PC-9 (cell line): ENCODE data around the gene HEPACAM. TPM values are rescaled to one million over a fixed set of nuclear protein-coding genes. Genes with fewer than 3 reads are reported as not detected.
A peak's percentile ranks its signal among the peaks of the same experiment; 100 is the strongest.

Experiments
- Bru-seq: library from RNA; stranded (reverse); fragments of 400-500 nt; gene quantifications from one replicate; lab custom pipeline; 2021; lab: Mats Ljungman, UMichigan
- BruChase-seq, 2 experiments: library from RNA; stranded (reverse); fragments of 400-500 nt; gene quantifications; one replicate each; lab custom pipeline; 2021; lab: Mats Ljungman, UMichigan
- BruUV-seq: library from RNA; stranded (reverse); fragments of 400-500 nt; replicated peaks from 2 replicates; lab custom pipeline; 2021; lab: Mats Ljungman, UMichigan
- CTCF ChIA-PET: fragments of 300-600 bp; sonication (Branson Sonifier 250); formaldehyde crosslinking; loops from one replicate; lab custom pipeline; 2022; ENCODE audit warnings: antibody characterized with exemption; lab: Charles Lee
- POLR2A ChIA-PET: fragments of 300-600 bp; sonication (Branson Sonifier 250); formaldehyde crosslinking; loops from one replicate; lab custom pipeline; 2022; ENCODE audit warnings: antibody characterized with exemption; ENCODE audit not compliant: unreplicated experiment; lab: Charles Lee
- DNase-seq, 2 experiments: peaks; one replicate each; pipeline versions ENCODE4 v3.0.0 to v3.0.0-alpha.2; 2015 to 2022; ENCODE audit warnings: mixed read lengths in 1 of 2
- H2AFZ ChIP-seq: fragments of 200-600 bp; sonication (generic); 2 replicates; pipeline ENCODE4 v1.8.1; 2017; ENCODE audit warnings: antibody characterized with exemption
- H3F3A ChIP-seq: fragments of 200-600 bp; sonication (generic); 2 replicates; pipeline ENCODE4 v1.8.1; 2017; ENCODE audit warnings: antibody characterized with exemption, mild to moderate bottlenecking, low read depth; ENCODE audit not compliant: insufficient read depth
- H3K27ac ChIP-seq: fragments of 200-600 bp; sonication (generic); 2 replicates; pipeline ENCODE4 v1.6.1; 2016; ENCODE audit warnings: mixed run types
- H3K27me3 ChIP-seq: fragments of 200-600 bp; sonication (generic); 2 replicates; pipeline ENCODE4 v1.6.1; 2016; ENCODE audit warnings: low read depth, mixed run types; ENCODE audit not compliant: insufficient read depth
- H3K36me3 ChIP-seq: fragments of 200-600 bp; sonication (generic); 2 replicates; pipeline ENCODE4 v1.6.1; 2016; ENCODE audit warnings: low read depth, mixed run types
- H3K4me1 ChIP-seq: fragments of 200-600 bp; sonication (generic); replicated peaks from 2 replicates; pipeline ENCODE4 v1.6.1; 2016; ENCODE audit warnings: mixed run types; ENCODE audit not compliant: insufficient read depth
- H3K4me2 ChIP-seq: fragments of 200-600 bp; sonication (generic); 2 replicates; pipeline ENCODE4 v1.6.1; 2017; ENCODE audit warnings: mixed run types
- H3K4me3 ChIP-seq: fragments of 200-600 bp; sonication (generic); 2 replicates; pipeline ENCODE4 v1.6.1; 2016; ENCODE audit warnings: mixed run types
- H3K79me2 ChIP-seq: fragments of 200-600 bp; sonication (generic); 2 replicates; pipeline ENCODE4 v1.6.1; 2017; ENCODE audit warnings: low read depth, mixed run types
- H3K9me2 ChIP-seq: fragments of 200-600 bp; sonication (generic); 2 replicates; pipeline ENCODE4 v1.8.1; 2017; ENCODE audit warnings: mild to moderate bottlenecking; ENCODE audit not compliant: insufficient read depth
- H3K9me3 ChIP-seq: fragments of 200-600 bp; sonication (generic); 2 replicates; pipeline ENCODE4 v1.8.1; 2016; ENCODE audit warnings: low read depth; ENCODE audit not compliant: insufficient read depth
- H4K20me1 ChIP-seq: fragments of 200-600 bp; sonication (generic); 2 replicates; pipeline ENCODE4 v1.8.1; 2017; ENCODE audit not compliant: insufficient read depth
- EZH2 ChIP-seq: fragments of 200-600 bp; sonication (generic); IDR thresholded peaks from 2 replicates; pipeline ENCODE4 v1.8.0; 2017; ENCODE audit warnings: antibody characterized with exemption, low read depth
- intact Hi-C: fragments of 100-400 bp; cut with micrococcal nuclease; formaldehyde crosslinking; loops from one replicate; pipeline ENCODE4 v1.10.0; 2022; ENCODE audit not compliant: unreplicated experiment
- long read RNA-seq: library from polyadenylated mRNA; stranded (forward); transcript quantifications from one replicate; pipeline ENCODE4 v2.0.0, GENCODE V29; 2022
- total RNA-seq: library from RNA; stranded (reverse); gene quantifications from 2 replicates; pipeline ENCODE4 v1.2.3, GENCODE V29; 2021
- TF ChIP-seq, protein P1 (sequence below): fragments of 200-600 bp; sonication (generic); conservative IDR thresholded peaks from 2 replicates; pipeline ENCODE4 v1.6.1; 2017; ENCODE audit warnings: mixed run types, antibody characterized with exemption, mild to moderate bottlenecking, moderate library complexity

HEPACAM gene, protein sequence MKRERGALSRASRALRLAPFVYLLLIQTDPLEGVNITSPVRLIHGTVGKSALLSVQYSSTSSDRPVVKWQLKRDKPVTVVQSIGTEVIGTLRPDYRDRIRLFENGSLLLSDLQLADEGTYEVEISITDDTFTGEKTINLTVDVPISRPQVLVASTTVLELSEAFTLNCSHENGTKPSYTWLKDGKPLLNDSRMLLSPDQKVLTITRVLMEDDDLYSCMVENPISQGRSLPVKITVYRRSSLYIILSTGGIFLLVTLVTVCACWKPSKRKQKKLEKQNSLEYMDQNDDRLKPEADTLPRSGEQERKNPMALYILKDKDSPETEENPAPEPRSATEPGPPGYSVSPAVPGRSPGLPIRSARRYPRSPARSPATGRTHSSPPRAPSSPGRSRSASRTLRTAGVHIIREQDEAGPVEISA
- total RNA-seq (not detected in 2 replicates), Bru-seq, nascent RNA (percentile 8 among the genes with signal in this experiment), BruChase-seq, experiment 1, labeled RNA remaining after a 2-hour chase (percentile 7 among the genes with signal in this experiment), BruChase-seq, experiment 2, labeled RNA remaining after a 6-hour chase (not detected)
- long read RNA-seq = 0 reads

DNA sequence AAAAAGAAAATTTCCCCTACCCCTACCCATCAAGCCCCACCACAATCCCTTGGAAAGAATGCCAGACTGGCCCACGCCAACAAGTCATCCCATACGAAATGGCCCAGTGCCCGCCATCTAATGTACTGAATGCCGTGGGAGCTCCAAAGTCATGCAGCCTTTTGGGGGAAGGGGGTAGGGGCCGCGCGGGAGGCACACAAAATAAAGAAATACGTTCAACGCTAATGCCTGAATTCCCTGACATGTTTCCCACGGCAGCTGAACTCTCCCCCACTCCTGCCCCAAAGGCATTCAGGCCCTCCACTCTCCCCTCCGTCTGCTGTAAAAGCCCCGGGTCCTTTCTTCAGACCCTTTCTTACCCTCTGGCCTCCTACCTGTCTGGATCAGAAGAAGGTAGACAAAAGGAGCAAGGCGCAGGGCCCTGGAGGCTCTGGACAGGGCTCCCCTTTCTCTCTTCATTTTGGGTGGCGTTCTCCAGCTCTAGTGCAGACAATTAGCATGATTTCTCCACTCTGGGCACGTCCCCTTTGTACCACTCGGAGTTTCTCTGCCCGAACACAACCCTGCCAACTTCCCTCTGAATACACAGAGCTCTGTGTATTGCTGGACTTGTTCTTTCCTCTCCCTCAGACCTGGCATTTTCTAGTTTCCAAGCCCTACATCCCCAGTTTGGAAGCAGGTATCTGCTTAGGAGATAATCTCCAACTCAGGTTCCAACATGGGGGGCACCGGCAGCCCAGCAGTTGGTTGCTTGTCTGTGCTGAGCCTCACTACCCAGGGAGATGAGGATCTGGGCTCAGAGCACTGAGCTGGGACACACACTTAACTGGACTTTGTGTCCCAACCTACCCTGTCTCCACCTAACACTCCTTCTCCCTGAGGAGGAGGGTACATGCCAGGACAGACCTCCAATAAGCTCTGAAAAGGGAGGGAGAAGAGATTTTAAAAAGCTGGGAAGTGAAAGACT is at the start of gene HEPACAM:
HEPACAM (minus strand) TSS at position 500 of the 967 bp plus-strand sequence; CDS start at position 459, 41 bp downstream.
- CTCF ChIA-PET = no interaction called here

DNA sequence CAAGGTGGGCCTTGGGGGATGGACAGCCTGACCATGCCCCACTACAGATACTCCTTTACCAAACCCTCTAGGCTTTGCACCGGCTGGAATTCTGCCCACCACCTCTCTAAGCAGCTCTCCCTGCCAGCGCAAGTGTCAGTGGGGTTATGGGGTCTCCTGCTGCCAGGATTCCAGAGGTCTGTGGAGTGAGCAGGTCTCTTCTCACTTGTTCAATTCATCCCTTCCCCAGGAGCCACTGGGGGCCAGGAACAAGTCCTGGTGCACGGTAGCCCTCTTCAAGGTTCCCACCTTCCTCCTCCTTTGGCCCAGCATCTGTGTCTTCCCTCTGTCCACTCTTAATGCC is 48.6 kb upstream of the HEPACAM start:
- Histone ChIP-seq H3K79me2 (no peaks in the 10 kb centered on the region), H3K4me2 (no peak overlapping the region), H3K27ac (no peak overlapping the region), H3F3A (no peaks in the 10 kb centered on the region), H4K20me1 (no peaks in the 10 kb centered on the region), H3K36me3 (no peaks in the 10 kb centered on the region), H3K27me3 (no peaks in the 10 kb centered on the region), H3K4me1 (no peaks in the 10 kb centered on the region), H3K4me3 (no peak overlapping the region), H3K9me3 (no peaks in the 10 kb centered on the region), H2AFZ (no peak overlapping the region), H3K9me2 (no peaks in the 10 kb centered on the region)
- intact Hi-C loops = no loop called here
- ChIA-PET POLR2A (no interaction called here), CTCF (no interaction called here)
- TF ChIP-seq EZH2 = no peak
- TF ChIP-seq, protein P1, sequence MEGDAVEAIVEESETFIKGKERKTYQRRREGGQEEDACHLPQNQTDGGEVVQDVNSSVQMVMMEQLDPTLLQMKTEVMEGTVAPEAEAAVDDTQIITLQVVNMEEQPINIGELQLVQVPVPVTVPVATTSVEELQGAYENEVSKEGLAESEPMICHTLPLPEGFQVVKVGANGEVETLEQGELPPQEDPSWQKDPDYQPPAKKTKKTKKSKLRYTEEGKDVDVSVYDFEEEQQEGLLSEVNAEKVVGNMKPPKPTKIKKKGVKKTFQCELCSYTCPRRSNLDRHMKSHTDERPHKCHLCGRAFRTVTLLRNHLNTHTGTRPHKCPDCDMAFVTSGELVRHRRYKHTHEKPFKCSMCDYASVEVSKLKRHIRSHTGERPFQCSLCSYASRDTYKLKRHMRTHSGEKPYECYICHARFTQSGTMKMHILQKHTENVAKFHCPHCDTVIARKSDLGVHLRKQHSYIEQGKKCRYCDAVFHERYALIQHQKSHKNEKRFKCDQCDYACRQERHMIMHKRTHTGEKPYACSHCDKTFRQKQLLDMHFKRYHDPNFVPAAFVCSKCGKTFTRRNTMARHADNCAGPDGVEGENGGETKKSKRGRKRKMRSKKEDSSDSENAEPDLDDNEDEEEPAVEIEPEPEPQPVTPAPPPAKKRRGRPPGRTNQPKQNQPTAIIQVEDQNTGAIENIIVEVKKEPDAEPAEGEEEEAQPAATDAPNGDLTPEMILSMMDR = no peak
- no TSS peak for BruUV-seq
- DNase-seq = no peak

More for the DNA sequence above, at the start of gene HEPACAM:
- H4K20me1 ChIP-seq = no peaks in the 10 kb centered on the region
- H3K79me2 ChIP-seq = no peaks in the 10 kb centered on the region
- no peaks in the 10 kb centered on the region for H3K9me2 ChIP-seq
- TF ChIP-seq, protein P1 = no peak
- TF ChIP-seq EZH2 = no peak
- H3K4me3 ChIP-seq = no peak within 1 kb of the TSS
- intact Hi-C loops = no loop called here
- DNase-seq = no peak
- H3K9me3 ChIP-seq = no peaks in the 10 kb centered on the region
- H3F3A ChIP-seq = no peaks in the 10 kb centered on the region; the same call in 1 of the 2 replicates
- POLR2A ChIA-PET = no interaction called here
- H3K27ac ChIP-seq = no peak within 1 kb of the TSS
- no TSS peak for BruUV-seq
- H3K36me3 ChIP-seq = no peaks in the 10 kb centered on the region
- peaks cover 24% of the 10 kb centered on the region; the same call in 1 of the 2 replicates for H3K27me3 ChIP-seq
- H2AFZ ChIP-seq = no peak within 1 kb of the TSS
- no peak within 1 kb of the TSS for H3K4me2 ChIP-seq
- H3K4me1 ChIP-seq = 0 out of 2 replicates have a peak, but pooled peaks cover 7% of the 10 kb centered on the region
